HFFc6 (cell line): ENCODE data around the gene SLC44A4. TPM values are rescaled to one million over a fixed set of nuclear protein-coding genes. Genes with fewer than 3 reads are reported as not detected.
A peak's percentile ranks its signal among the peaks of the same experiment; 100 is the strongest.

Experiments used
- DNase-seq: peaks from one replicate; pipeline ENCODE4 v3.0.0-alpha.2; 2018
- H3K27ac Mint-ChIP-seq: 2 replicates; pipeline ENCODE4 v1.8.0; 2020; ENCODE audit warnings: mild to moderate bottlenecking, mixed read lengths
- H3K27me3 Mint-ChIP-seq: 2 replicates; pipeline ENCODE4 v1.8.0; 2021; ENCODE audit warnings: mild to moderate bottlenecking, moderate library complexity, mixed read lengths; ENCODE audit not compliant: insufficient read depth
- H3K36me3 Mint-ChIP-seq: 2 replicates; pipeline ENCODE4 v1.8.0; 2021; ENCODE audit warnings: low read depth, mixed read lengths
- H3K4me1 Mint-ChIP-seq: 2 replicates; pipeline ENCODE4 v1.8.0; 2020; ENCODE audit warnings: low read depth, mixed read lengths
- H3K4me3 Mint-ChIP-seq: 2 replicates; pipeline ENCODE4 v1.8.0; 2020; ENCODE audit warnings: mild to moderate bottlenecking, moderate library complexity, mixed read lengths
- H3K9me3 Mint-ChIP-seq: 2 replicates; pipeline ENCODE4 v1.8.0; 2020; ENCODE audit warnings: mild to moderate bottlenecking, mixed read lengths
- total RNA-seq, 6 experiments: library from RNA; stranded (reverse); fragmentation: NEBNext Ultra II Directional; extraction: Animal tissue kit (Norgen Biotek cat#: 25700); gene quantifications; 2 replicates in 1 of 6; 3 replicates in 5 of 6; pipeline ENCODE4 v1.2.3, GENCODE V29; 2021
- TF ChIP-seq, protein P1 (sequence below): fragments of 200-600 bp; sonication (generic); IDR thresholded peaks from 2 replicates; pipeline ENCODE4 v1.5.0; 2021; ENCODE audit warnings: antibody characterized with exemption, mild to moderate bottlenecking

The SLC44A4 gene
- total RNA-seq, 6 experiments from 2014 or later = 0.10 TPM; not detected in 5

DNA sequence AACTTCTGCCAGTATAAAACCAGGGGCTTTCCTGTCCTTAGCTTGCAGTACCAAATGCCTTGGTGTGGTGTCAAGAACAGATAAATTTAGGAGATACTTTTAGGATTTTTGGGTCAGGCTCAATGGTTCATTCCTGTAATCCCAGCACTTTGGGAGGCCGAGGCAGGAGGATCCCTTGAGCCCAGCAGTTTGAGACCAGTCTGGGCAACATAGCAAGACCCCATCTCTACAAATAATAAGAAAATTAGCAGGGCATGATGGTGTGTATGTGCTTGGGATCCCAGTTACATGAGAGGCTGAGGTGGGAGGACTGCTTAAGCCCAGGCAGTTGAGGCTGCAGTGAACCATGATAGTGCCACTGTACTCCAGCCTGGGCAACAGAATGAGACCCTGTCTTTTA lies 26.2 kb upstream of the SLC44A4 start:
- Mint-ChIP-seq H3K4me1 (peaks cover 36% of the 10 kb centered on the region), H3K36me3 (no peaks in the 10 kb centered on the region), H3K27ac (no peak overlapping the region), H3K27me3 (peaks cover 9% of the 10 kb centered on the region), H3K4me3 (no peak overlapping the region), H3K9me3 (no peaks in the 10 kb centered on the region)
- no peak for DNase-seq
- TF ChIP-seq, protein P1, sequence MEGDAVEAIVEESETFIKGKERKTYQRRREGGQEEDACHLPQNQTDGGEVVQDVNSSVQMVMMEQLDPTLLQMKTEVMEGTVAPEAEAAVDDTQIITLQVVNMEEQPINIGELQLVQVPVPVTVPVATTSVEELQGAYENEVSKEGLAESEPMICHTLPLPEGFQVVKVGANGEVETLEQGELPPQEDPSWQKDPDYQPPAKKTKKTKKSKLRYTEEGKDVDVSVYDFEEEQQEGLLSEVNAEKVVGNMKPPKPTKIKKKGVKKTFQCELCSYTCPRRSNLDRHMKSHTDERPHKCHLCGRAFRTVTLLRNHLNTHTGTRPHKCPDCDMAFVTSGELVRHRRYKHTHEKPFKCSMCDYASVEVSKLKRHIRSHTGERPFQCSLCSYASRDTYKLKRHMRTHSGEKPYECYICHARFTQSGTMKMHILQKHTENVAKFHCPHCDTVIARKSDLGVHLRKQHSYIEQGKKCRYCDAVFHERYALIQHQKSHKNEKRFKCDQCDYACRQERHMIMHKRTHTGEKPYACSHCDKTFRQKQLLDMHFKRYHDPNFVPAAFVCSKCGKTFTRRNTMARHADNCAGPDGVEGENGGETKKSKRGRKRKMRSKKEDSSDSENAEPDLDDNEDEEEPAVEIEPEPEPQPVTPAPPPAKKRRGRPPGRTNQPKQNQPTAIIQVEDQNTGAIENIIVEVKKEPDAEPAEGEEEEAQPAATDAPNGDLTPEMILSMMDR = no peak

DNA sequence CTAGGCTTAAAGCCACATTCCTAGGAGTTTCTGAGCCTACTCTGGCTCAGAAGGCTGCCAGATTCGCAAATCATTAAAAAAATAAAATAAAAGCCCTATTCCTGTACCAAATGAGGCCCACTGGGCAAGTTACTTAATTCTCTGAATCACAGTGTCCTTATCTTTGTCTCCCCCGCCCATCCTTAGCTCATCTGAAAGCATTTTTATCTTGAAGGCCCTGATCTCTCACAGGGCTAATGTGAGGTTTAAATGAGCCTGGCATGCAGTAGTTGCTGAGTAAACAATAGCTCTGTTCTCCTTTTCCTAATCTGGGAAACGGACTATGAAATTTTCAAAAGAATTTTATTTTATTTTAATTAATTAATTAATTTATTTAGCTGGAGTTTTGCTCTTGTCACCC lies 25.2 kb upstream of the SLC44A4 start:
- Mint-ChIP-seq H3K27ac (no peak overlapping the region), H3K9me3 (no peaks in the 10 kb centered on the region), H3K27me3 (peaks cover 9% of the 10 kb centered on the region), H3K4me1 (peaks cover 34% of the 10 kb centered on the region), H3K36me3 (no peaks in the 10 kb centered on the region), H3K4me3 (no peak overlapping the region)
- no peak for DNase-seq
- TF ChIP-seq, protein P1 = no peak

DNA sequence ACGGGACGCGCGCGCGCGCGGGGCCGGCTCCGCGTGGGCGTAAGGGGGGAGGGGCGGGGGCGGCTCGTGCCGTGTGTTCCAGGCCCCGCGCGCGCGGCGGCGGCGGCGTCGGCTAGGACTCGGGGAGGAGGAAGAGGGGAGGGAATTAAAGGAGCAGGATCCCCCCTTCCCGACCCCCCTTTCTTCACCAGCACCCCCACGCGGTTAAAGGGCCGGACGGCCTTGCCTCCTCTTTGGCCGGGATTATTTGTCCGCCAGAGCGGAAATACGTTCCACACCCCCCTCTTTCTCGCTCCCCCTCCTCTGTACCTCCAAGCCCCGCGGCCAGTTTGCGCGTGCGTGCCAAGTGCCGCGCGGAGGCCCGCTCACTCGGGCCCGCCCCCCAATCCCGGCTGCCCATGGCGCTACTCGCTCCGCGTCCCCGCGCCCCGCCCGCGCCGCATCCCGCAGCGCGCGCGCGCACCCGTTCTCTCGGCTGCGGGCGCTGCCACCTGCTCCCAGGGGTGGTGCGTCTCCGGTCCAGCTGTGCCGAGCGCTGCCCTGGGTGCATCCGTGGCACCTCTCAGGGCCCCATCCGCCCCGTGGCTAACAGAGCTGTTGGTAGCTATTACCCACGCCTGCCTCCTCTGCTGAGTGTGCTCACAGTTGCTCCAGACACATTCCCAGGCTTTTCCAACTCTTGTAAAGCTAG lies 23.3 kb upstream of the SLC44A4 start, which contains the start of gene ZBTB12:
Gene ZBTB12 (minus strand): TSS at position 134 of the 691 bp plus-strand sequence. CDS start 781 bp downstream, outside the sequence.
- peaks cover 36% of the 10 kb centered on the region for H3K4me1 Mint-ChIP-seq
- peak; percentile 93 for DNase-seq
- no peaks in the 10 kb centered on the region for H3K36me3 Mint-ChIP-seq
- H3K27ac Mint-ChIP-seq = peak within 1 kb of the TSS; percentile 76
- H3K27me3 Mint-ChIP-seq = peaks cover 9% of the 10 kb centered on the region
- TF ChIP-seq, protein P1 = no peak; the same call in 1 of the 2 replicates
- H3K9me3 Mint-ChIP-seq = no peaks in the 10 kb centered on the region
- peak within 1 kb of the TSS; percentile 87 for H3K4me3 Mint-ChIP-seq

DNA sequence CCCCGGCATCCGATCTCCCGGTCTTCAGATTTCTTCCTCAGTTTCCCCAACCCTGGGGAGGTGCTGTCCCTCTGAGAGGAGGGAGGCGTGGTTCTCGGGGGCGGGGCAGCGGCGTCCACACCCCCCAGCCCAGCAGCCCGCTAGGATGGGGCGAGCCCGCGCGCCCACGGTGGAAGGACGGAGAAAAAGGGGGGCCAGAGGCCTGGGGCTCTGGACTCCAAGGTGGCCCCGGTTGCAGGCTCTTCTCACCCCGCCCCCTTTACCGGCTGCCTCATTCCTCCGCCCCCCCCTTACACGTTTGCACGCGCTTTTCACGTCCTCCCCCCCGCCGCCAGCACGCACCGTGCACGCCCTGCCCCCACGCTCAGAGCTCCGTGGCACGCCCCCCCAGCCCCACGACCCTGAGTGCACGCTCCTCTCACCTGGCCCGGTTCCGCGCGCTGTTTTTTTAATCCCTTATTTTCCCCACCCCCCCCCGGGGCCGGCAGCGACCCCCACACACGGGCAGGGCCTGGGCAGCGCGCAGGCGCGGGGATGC lies 22.7 kb upstream of the SLC44A4 start:
- DNase-seq = peak; percentile 19
- Mint-ChIP-seq H3K4me1 (peaks cover 37% of the 10 kb centered on the region), H3K36me3 (no peaks in the 10 kb centered on the region), H3K27ac (peak overlapping the region; percentile 60; the same call in 1 of the 2 replicates), H3K9me3 (no peaks in the 10 kb centered on the region), H3K27me3 (peaks cover 9% of the 10 kb centered on the region), H3K4me3 (peak overlapping the region; percentile 87)
- TF ChIP-seq, protein P1 = no peak

DNA sequence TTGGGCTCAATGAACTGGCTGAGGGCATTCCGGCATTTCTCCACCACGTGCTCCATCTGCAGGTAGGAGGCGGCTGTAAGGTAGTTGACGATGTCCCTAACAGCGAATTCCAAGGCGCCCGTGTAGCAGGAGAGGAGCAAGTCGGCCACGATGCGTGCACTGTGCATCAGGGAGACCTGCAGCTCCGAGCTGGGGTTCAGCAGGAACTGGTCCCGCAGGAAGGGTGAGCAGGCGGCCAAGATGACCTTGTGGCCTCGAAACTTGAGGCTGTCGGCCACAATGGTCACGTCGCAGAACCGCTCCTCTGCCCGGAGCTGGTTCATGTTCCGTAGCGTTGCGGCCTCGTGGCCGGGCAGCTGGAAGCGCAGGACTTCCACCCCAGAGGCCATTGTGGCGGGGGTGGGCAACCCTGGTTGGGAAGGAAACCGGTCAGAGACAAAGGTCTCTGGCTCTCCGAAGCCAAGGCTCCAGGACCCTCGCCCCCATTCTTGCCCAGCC lies 22.2 kb upstream of the SLC44A4 start:
- H3K36me3 Mint-ChIP-seq = no peaks in the 10 kb centered on the region
- 0 out of 2 replicates have a peak overlapping the region, but pooled peaks have one; percentile 60 for H3K27ac Mint-ChIP-seq
- no peak for DNase-seq

More for the DNA sequence above, 22.2 kb upstream of the SLC44A4 start:
- peak overlapping the region; percentile 87 for H3K4me3 Mint-ChIP-seq
- H3K27me3 Mint-ChIP-seq = peaks cover 8% of the 10 kb centered on the region
- peaks cover 37% of the 10 kb centered on the region for H3K4me1 Mint-ChIP-seq
- TF ChIP-seq, protein P1 = no peak
- H3K9me3 Mint-ChIP-seq = no peaks in the 10 kb centered on the region
